NCI-H226 (cell line): ENCODE results near the gene IMPACT.

ENCODE experiments used
- DNase-seq: peaks from one replicate; pipeline ENCODE4 v3.0.0-alpha.2; 2015

The IMPACT gene

DNA sequence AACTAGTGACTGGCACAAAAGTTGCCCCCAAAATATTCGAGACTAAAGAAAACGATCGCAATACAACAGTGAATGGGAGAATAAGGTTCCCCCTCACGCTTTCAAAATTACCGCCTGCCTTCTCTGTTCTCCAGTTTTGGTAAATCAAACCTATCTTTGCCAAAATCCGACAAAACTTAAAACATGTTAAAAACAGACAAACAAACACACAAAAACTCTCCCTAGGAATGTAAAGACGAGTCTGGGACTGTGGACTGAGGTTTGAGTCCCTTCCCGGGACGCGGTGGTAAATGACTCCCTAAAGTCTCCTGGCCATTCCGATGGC is 435 bp upstream of the IMPACT start:
- no peak for DNase-seq

DNA sequence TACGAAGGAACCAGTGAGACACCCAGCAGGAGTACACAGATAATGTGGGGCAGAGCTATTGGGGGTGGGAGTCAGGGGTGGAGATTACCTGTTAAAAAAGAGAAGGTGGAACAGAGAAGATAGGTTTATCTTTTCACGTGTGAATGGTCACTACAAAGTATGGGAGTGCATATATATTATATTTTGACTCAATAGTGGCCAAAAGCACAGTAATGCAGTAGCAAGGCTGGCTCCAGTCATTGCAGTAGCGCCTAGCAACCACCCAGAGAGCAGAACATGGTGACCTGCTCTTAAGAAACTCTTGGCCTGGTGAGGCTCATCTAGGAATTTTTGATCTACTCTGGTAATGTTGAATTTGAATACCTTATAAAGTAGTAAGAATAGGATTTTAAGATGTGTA is 1.0 kb downstream of the IMPACT start:
- no peak for DNase-seq

DNA sequence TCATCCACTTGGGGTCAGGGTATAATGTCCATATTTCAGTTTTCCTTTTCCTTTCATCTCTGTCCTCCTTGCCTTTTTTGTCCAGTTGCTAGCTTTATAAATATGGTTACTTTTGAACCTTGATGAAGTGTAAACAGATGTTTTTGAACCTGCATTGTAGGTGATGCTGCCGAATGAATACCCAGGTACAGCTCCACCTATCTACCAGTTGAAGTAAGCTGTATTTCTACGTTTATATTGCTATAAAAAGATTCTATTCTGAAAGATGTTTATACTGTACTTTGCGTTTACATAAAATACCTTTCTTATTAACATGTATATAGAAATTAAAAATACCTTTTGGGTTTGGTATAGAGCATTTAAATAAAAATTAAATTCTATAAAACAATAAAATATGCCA is 2.2 kb downstream of the IMPACT start:
- no peak for DNase-seq

DNA sequence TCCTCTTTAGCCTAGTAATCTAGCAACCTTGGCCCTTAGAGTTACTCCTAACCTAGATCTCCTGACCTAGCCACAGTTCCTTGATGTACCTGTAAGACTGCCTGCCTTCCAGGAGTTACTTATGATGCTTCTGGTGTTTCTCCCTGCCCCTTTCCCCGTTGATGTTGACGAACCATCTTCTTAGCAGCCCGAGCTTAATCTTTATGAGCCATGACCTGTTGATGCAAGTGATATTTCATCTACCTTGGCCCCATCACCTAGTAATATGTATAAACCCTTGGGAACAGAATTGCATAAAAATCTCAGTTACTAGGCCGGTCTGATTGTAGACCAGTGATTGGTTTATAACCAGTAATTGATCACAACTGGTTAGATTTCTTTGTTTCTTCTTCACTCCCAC is 2.7 kb downstream of the IMPACT start:
- DNase-seq: no peak

DNA sequence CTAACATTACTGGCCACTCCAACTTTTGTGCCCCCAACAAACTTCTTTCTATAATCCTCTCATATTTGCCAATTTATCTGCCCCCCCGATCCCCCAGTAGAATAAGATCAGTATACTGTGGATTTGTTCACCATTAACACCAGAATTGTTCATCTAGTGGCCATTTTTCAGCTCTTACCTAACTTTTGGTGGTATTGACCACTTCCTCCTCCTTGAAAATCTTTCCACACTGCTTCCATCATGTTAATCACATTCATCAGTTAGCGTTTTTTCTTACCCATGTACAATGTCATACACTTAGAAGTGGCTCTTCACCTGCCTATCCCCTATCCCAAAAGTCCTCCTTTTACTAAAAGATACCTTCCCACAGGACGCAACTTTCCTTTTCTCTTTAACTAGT is 6.1 kb downstream of the IMPACT start:
- no peak for DNase-seq

DNA sequence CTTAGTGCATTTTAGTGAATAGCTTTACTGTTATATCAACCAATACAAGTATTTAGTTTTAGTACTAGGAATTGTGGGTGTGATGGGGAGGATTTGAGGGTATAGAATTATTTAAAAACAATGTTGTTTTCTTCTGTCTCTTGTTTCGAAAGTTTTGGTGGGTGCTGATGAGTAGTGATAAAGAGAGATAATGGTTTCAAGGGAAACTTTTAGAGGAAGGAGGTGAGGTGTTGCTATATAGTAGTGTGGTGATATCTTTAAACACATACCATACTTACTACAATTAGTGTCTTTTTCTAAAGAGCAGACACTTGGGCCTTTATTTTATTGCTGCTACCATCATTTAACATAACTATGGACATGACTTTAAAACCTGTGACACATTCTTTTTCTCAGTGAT is 10.5 kb downstream of the IMPACT start:
- no peak for DNase-seq

DNA sequence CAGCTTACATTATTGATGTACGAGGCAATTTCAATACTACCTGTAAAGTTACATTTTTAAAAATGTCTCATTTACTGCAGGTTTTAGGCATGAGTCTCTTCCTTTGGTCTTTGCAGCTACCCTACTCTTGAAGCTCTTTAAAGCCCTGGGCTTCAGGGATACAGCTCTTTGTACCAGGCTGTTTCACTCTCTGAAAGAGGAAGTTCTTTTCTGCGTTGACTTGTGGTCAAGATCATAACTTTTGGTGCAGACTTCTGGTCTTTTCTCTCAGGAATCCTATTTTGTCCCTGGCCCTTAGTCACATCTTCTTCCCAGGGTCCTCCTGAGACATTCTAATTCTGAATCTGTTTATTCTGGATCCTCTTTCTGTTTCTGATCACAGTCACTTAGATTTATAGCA is 17.4 kb downstream of the IMPACT start:
- DNase-seq: no peak

DNA sequence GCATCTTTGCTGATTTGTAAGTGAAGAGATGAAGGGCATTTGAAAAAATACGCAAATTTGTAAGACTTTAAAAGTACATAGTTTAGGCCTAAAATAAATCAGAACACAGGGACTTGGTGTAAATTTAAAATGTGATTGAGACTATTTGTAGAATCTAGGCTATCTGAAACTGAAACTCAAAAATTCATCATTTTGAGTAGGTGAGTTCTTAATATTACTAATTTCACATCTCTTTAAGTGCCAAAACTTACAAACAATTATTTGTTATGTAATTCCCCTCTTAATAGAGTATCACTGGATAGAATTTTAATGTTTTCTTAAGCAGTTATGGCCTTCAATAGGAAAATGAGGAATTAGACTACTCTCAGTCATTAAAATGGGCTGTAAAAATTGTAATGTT is 20.0 kb downstream of the IMPACT start:
- DNase-seq: no peak

DNA sequence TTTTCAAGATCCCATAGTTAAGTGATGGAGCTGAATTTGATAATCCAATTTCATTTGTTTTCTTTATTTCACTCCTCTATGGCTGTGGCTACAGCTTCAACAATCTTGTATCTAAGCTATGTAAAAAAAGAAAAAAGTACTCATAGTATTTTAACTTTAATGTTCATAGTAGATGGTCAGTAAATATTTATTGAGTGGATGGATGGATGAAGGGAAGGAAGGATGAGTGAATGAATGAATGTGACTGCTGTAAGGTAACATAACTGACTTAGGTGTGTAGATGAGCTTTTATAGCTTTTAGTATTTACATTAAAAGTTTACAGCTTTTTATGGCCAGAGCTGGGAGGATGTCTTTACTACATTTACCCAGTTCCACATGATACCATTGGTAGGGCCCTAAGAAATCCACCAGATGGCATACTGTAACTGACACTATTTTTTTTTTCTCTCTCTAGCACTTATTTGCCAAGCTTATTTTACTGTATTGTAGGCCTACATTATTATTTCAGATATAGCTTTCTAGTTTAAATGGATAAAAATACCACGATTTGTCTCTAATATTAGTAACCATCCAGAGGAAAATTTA is 20.6 kb downstream of the IMPACT start:
- DNase-seq: no peak

DNA sequence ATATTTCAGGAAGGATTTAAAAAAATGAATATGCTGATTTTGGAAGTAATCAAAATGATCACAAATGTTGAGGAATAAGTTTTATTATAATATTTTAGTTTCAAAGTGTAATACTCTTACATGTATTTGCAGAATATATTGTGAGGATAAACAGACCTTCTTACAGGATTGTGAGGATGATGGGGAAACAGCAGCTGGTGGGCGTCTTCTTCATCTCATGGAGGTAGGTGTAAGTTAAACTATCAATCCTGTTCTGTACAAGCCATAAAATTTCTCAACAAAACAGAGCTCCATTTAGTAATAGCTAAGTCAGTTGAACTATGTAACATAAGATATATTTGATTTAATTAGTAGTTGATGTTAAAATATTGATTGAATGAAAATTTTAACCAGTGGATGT is 21.5 kb downstream of the IMPACT start:
- no peak for DNase-seq

DNA sequence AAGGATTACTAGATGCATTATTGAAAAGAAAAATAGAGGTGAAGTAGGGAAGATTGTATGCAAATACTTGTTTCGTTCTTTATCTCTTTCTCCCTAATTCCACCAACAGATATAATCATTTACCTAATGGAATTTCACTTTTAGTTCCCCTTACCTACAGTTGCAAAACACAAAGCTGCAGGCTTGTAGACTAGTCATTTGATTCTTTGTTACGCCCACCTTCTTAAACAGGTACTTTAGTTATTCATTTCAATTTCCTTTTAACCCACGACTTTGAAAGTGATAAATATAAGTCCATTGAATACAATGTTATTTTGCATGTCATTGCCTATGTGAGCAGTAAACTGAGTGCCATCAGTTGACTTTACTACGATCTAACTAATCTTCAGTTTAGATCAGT is 30.1 kb downstream of the IMPACT start:
- DNase-seq: no peak

DNA sequence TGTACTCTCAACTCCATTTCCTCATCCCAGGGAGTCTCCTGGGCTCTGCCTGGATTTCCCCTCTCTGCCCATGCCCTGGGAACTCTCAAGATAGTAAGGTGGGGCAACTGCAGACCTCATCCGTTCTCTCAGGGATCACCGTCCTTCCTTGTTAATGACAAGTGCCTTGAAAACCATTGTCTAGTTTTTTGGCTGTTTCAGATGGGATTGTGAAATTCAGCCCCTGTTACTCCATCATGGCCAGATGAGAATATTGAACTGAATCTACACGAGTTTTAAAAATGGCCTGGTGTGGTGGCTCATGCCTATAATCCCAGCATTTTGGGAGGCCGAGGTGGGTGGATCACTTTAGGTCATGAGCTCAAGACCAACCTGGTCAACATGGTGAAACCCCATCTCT is 33.3 kb downstream of the IMPACT start:
- DNase-seq: no peak

DNA sequence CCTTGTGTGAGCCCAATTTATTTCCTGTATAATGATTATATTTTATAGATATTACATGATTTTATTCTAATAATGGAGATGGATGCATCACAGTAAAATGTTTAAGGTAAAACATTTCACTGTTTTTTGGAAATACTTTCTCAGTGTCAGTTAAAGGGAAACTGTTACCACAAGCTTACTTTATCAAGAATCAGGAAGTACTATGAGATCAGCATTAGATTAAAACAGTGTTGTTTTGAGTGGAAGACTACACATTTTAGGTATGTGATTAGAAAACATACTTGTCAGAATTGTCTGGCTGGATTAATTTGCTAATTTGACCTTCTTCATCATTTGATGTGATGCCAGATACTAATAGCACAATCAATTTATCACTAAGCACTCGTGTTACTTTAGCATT is 33.9 kb downstream of the IMPACT start, which contains the start of gene HRH4:
HRH4 (plus strand) TSS at position 250 of the 400 bp plus-strand sequence; CDS start at position 342, 92 bp downstream.
- no peak for DNase-seq

DNA sequence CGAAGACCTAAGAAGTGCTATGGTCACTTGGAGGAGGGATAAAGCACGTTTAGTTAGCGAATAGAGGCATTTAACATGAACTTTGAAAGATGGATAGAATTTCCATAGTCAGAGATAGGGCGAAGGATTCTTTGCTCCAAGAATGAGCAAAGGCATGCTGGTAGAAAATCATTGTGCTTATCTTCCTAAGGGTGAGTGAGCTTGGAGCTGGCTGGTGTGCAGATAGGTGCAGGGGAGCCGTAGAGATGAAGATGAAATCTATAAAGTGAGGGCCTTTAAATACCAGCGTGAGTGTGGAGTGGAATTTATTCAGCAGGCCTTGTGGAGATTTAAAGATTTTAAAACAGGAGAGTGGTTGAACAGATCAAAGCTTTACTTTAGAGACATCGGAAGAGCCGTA is 35.5 kb downstream of the IMPACT start:
- DNase-seq: no peak

DNA sequence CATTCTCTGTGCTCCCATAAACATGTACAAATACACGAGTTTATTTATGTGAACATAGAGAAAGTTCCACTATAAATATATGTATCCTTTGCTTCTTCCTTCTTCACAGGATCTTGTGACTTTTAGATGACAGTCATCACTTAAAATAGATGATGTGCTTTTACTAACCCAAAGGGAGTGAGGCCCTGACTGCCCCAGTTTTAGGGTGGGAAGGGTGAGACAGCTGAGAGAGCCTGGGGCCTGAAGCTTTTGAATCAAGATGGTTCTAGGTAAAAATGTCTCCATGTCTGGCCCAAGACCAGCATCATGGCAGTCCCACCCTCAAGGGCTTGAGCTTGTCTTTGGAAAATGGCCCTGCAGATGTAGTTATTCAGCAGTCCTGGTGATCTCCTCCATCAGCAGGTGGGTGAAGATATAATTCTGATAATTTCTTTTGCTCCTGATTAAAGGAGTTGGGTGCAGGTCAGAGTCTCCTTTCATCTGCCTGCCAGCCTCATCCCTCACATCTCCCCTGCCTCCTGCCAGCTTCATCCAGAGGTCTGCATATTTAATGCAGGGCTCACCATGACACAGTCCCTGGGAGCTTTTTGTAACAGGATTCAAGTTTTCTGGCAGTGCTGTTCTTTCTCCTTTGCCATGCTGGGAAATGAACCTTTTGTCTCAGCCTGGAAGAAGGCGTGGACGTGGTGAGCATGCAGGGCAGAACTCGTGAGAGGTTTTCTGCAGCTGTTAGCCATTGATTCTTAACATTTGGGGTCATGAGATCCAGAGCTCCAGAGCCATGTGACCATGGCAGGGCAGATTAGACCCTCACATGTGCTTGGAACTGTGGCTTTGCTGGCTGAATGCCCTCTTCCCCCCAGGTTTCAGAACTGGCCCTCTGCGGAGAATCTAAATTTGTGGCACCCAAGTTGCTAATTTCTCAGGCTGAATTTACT is 36.6 kb downstream of the IMPACT start:
- no peak for DNase-seq

DNA sequence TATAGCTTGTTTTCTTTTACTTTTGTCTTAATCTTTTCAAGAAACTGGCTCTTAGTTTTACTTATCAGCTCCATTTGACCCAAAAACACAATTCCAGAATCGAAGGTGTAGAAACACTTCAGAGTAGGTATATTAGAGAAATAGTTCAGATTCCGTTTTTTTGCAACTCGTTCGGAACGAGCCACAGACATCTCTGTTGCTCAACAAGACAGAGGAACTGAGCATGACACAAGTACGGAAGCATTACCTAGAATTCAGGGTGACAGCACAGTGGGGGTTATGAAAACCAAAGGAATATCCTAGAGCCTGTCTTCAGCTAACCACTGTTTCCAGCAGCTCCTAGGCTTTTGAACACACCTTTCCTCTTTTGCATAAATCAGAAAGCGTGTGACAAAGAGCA is 39.0 kb downstream of the IMPACT start:
- DNase-seq: no peak

DNA sequence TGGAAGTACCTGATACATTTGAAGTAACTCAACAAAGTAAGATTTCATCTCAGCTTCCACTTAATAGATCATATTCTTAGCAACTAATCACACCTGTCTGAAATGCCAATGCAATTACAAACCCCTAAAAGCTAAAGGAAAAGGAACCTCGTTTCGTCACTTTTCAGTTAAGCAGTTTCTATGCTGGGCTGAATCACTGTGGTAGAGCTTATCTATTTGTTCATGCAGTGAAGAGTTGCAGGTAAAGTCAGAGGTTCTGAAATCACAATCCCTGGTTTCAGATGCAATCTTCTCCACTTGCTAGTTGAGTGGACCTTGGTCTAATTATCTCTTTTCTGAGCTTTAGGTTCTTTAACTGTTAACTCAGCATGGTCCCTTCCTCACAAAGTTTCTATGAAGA is 40.3 kb downstream of the IMPACT start:
- DNase-seq: no peak

DNA sequence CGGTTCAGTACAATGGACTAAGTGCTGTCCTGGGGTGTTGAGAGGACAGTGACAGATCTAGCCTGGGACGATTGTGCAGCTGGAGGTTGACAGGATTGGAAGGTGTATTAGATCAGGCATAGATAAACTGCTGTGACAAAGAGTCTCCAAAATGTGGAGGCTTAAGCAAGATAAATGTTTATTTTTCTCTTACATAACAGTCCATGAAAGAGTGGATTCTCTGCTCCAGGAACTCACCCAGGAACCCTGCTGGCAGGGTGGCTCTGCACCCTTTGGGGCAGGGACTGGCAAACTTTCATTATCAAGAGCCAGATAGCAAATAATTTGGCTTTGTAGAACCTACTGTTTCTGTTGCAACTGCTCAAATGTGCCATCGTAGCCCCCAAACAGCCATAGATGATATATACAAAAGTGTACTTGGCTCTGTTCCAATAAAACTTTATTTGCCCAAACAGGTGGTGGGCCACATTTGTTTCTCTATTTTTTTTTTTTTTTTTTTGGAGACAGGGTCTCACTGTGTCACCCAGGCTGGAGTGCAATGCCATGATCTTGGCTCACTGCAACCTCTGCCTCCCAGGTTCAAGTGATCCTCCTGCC is 43.6 kb downstream of the IMPACT start:
- no peak for DNase-seq

DNA sequence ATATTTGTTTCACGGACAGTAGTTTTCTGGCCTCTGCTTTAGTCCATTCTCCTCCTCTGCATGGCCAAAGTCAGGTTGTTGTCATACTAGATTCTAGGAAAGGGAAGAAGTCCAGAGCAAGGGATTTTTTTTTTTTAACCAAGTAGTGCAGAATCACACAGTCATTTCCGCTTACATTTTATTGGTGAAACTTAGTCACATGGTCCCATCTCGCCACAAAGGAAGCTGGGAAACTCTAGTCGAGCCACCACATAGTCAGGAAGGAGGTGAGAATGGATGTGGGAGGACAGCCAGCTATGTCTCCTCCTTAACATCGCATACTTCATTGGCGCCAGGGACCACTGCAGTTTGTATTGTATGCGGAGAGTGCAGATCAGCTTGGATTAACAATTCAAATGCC is 44.3 kb downstream of the IMPACT start:
- DNase-seq: no peak

DNA sequence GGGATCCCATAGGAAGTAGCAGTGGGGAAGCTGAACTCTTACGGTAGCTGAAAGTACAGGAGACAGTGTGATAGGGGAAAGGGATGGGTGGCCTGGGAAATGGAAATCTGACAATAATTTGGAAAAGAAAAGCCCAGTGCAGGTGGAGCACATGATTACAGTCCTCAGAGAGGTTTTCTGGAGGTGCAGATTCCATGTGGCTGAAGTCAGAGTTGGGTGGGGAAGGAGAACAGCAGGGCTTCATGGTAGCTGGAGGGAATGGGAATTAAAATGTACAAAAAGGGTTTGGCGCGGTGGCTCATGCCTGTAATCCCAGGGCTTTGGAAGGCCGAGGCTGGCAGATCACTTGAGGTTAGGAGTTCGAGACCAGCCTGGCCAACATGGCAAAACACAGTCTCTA is 46.1 kb downstream of the IMPACT start:
- peak; percentile 17 for DNase-seq

DNA sequence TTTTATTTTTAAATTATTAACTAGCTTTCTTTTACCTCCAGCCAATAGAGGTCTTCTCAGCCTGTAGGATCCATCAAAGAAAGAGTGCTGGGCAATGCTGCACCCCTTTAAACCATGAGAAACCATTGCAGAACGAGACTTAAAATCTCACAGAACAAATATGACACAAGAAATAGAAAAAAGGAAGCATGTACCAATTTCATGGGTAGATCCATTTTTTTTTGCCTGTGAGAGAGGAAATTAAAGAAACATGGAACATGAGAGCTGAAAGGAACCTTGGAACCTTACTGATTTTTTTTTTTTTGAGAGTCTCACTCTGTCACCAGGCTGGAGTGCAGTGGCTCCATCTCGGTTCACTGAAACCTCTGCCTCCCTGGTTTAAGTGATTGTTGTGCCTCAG is 47.9 kb downstream of the IMPACT start:
- no peak for DNase-seq

DNA sequence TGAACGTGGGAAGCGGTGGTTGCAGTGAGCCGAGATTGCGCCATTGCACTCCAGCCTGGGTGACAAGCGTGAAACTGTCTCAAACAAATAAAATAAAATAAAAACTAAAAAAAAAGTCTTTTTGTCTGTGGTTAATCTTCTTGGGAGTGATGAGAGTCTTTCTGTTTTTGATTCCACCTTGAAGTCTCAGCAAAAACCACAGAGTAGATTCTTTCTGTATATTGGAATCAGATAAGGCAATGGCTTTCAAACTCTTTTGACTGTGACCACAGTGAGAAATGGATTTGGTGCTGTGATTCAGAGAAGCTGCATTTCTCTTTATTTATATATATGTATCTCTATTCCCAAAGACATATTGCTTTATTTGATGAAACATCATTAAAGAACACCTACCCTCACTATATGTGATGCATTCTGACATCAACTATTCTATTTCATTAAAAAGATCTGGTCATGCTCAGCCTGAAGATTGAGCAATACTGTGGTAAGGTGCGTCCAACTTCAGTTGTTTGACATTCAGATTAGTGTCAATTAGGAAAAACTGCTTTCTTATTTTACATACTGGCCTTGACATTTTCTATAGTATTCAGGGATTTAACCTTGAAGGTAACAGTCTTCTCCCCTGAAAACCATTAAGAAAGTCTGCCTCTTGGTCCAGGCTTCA is 49.6 kb downstream of the IMPACT start:
- DNase-seq: no peak

DNA sequence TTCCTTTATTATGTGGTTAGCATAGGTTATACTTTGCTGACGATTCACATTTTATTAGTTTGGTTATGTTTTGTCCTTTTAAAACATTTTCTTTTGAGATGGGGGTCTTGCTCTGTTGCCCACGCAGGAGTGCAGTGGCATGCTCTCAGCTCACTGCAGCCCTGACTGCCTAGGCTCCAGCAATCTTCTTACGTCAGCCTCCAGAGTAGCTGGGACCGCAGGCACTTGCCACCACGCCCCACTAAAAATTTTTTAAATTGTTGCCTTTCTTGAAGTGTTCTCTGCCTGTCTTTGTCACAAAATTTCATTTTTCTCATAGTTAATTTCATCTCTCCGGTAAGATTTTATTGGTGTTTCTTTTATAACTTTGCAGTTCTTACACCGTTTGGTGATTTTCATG is 52.9 kb downstream of the IMPACT start:
- DNase-seq: no peak

DNA sequence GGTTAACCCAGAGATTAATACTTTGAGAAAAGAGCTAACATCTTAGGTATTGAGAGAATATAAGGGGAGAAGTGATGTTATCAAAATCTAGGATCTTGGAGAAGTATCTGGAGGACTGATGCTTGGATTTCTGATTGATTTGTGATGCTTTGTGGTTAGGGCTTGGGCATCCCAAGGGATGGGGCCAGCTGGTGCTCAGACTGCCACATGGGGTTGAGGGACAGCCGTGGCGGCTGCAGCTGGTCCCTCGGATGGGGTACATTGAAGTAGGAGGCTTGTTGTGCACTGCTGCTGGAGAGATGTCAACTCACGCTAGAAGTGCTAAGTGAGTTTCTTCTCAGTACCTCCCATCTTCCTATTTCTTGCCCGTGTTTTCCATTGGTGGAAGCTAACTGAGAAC is 56.4 kb downstream of the IMPACT start:
- DNase-seq: no peak
